IPS-15b (cell line): ENCODE data around the gene DAP3.
"Not testable (repeated sequence)": the region's sequence is repeated elsewhere in the genome, so short reads cannot be mapped to it uniquely, and the experiment has no call there.

Experiments
- H3K27me3 ChIP-seq: one replicate; pipeline ENCODE4 v1.6.1; 2013; ENCODE audit warnings: low read length; ENCODE audit not compliant: control insufficient read depth, insufficient read depth
- H3K36me3 ChIP-seq: one replicate; pipeline ENCODE4 v1.6.1; 2013; ENCODE audit warnings: low read length; ENCODE audit not compliant: control insufficient read depth, insufficient read depth
- H3K4me1 ChIP-seq: one replicate; pipeline ENCODE4 v1.6.1; 2013; ENCODE audit warnings: mild to moderate bottlenecking, low read length; ENCODE audit not compliant: control insufficient read depth, insufficient read depth
- H3K4me3 ChIP-seq: one replicate; pipeline ENCODE4 v1.5.1; 2013; ENCODE audit warnings: low read depth, low read length
- H3K9ac ChIP-seq: one replicate; pipeline ENCODE4 v1.6.1; 2013; ENCODE audit warnings: low read depth, mild to moderate bottlenecking, low read length
- H3K9me3 ChIP-seq: one replicate; pipeline ENCODE4 v1.6.1; 2013; ENCODE audit warnings: mild to moderate bottlenecking, low read length; ENCODE audit not compliant: control insufficient read depth, insufficient read depth

The DAP3 gene

GRCh38 chr1:155704414-155704813, 15.5 kb downstream of the DAP3 start:
- H3K36me3 ChIP-seq, H3K9ac ChIP-seq, H3K4me1 ChIP-seq, H3K27me3 ChIP-seq, H3K9me3 ChIP-seq, H3K4me3 ChIP-seq: not testable (repeated sequence)

DNA sequence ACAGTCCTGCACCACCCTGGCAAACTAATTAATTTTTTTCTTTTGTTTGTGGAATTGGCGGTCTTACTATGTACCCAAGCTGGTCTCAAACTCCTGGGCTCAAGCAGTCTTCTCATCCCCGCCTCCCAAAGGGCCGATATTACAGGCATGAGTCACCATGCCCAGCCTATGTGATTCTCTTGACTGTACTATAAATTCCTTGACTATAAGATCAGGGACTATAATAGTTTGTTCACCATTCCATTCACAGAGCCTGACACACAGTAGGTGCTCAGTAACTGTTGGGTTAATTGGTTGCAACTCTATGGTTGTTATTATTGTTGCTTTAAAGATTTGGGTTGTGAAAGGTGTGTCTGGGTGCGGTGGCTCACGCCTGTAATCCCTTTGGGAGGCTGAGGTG, 17.2 kb downstream of the DAP3 start:
- H3K9me3 ChIP-seq = no peaks in the 10 kb centered on the region
- H3K27me3 ChIP-seq = no peaks in the 10 kb centered on the region
- no peak overlapping the region for H3K4me3 ChIP-seq
- no peak overlapping the region for H3K9ac ChIP-seq
- H3K36me3 ChIP-seq = no peaks in the 10 kb centered on the region
- no peaks in the 10 kb centered on the region for H3K4me1 ChIP-seq

DNA sequence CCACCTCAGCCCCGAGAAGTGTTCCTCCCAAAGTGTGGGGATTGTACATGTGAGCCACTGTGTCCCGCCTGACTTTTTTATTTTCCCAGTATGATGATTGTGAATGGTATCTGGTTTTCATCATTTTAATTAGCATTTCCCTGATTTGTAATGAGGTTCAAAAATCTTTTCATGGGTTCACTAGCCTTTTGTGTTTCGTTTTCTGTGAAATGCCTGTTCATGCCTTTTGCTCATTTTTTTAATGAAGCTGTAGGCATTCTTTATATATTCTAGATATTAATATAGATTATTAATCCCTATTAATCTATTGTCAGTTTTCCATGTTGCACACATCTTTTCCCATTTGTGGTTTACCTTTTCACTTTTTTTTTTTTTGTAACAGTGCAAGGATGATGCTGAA, 20.5 kb downstream of the DAP3 start:
- Histone ChIP-seq H3K4me1 (no peaks in the 10 kb centered on the region), H3K9me3 (no peaks in the 10 kb centered on the region), H3K36me3 (peaks cover 6% of the 10 kb centered on the region), H3K4me3 (no peak overlapping the region), H3K9ac (no peak overlapping the region), H3K27me3 (no peaks in the 10 kb centered on the region)

DNA sequence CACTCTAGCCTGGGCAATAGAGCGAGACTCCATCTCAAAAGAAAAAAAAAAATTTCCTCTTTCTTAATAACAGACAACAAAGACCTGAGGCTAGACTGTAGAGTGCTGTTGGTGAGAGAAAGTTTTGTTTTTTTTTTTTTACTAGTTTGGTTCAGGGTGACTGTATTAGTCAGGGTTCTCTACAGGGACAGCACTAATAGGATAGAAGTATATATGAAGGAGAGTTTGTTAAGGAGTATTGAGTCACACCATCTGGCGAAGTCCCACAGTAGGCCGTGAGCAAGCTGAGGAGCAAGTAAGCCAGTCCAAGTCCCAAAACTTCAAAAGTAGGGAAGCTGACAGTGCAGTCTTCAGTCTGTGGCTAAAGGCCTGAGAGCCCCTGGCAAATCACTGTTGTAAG, 22.6 kb downstream of the DAP3 start:
- H3K9ac ChIP-seq, H3K4me3 ChIP-seq, H3K4me1 ChIP-seq, H3K9me3 ChIP-seq, H3K27me3 ChIP-seq, H3K36me3 ChIP-seq: not testable (repeated sequence)

DNA sequence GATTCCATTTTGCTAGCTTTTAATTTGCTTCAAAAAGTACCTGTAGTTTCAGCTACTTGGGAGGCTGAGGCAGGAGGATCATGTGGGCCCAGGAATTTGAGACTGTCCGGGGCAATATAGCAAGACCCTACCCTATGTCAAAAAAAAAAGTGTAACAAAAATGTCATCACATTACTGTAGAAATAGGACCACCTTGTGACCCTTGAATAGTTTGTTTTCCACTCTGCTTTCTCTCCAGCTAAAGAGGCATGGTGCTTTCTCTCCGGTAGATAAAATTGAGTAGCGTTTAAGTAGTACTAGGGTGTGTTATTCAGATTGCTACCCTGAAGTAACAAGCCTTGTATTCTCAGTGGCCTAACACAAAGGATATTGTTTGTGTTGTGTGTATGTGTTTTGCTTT, 23.7 kb downstream of the DAP3 start:
- not testable (repeated sequence) for H3K4me3 ChIP-seq, H3K27me3 ChIP-seq, H3K4me1 ChIP-seq, H3K9ac ChIP-seq, H3K36me3 ChIP-seq, H3K9me3 ChIP-seq

- H3K9me3 ChIP-seq = no peaks in the 10 kb centered on the region
- H3K4me1 ChIP-seq = no peaks in the 10 kb centered on the region
- H3K4me3 ChIP-seq = no peak overlapping the region
- peaks cover 6% of the 10 kb centered on the region for H3K36me3 ChIP-seq
- H3K9ac ChIP-seq = no peak overlapping the region
- H3K27me3 ChIP-seq = no peaks in the 10 kb centered on the region
Measured at GRCh38 chr1:155713075-155713474, 24.2 kb downstream of the DAP3 start.

- H3K4me3 ChIP-seq, H3K4me1 ChIP-seq, H3K36me3 ChIP-seq, H3K27me3 ChIP-seq, H3K9me3 ChIP-seq, H3K9ac ChIP-seq: not testable (repeated sequence)
Measured at GRCh38 chr1:155715056-155715455, 26.2 kb downstream of the DAP3 start.

DNA sequence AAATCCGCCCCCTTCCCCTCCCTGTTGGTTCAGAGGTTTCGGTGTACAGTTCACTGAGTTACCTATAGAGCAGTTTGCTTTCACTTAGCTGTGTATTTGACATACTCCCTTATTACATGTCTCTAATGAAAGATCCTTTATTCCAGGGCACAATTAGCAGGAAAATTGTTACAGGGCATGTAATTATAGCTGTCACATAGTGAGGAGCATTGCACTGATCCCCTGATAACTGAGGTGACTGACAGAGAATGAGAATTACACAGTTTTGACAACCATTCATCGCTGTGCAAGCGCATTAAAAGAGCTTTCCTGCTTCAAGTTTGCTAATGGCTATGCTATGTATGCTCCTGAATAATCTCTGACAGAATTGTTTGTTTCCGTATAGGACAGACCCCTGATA, 26.9 kb downstream of the DAP3 start:
- Histone ChIP-seq H3K4me1 (no peaks in the 10 kb centered on the region), H3K27me3 (no peaks in the 10 kb centered on the region), H3K9me3 (no peaks in the 10 kb centered on the region), H3K9ac (no peak overlapping the region), H3K4me3 (no peak overlapping the region), H3K36me3 (peaks cover 10% of the 10 kb centered on the region)

DNA sequence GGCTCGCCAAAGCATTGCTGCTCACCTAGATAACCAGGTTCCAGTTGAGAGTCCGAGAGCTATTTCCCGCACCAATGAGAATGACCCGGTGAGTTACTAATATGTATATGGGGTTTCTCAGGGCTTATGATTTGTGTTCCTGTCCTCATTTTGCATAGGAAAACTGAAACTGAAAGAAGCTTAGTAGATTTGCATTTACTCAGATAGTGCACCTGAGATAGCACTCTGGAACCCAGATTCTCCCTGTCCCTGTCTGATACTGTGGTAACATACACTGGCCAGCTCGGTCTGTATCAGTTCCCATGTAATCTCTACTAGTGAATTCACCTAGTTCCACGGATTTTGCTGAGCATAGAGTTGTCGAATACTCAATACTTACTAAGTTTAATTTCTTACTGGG, 28.1 kb downstream of the DAP3 start:
- no peak overlapping the region for H3K9ac ChIP-seq
- H3K27me3 ChIP-seq = no peaks in the 10 kb centered on the region
- H3K36me3 ChIP-seq = peaks cover 10% of the 10 kb centered on the region

DNA sequence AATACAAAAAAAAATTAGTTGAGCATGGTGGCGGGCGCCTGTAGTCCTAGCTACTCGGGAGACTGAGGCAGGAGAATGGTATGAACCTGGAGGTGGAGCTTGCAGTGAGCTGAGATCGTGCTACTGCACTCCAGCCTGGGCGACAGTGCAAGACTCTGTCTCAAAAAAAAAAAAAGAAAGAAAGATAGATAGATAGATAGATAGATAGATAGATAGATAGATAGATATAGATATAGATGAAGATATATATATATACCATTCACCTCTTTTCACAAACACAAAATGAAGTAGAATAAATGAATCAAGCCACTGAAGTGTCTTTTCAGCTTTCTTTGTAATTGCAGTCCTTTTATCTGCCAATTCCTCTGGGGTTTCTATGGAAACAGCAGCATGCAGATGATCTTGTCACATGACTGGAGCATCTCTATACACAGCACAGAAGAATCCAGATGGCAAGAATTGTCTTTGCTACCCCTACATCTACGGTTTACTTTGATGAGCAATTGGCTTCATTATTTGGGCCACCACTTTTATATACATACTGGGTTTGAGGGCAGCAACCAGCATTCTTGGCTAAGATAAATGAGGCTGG, 29.7 kb downstream of the DAP3 start:
- H3K4me1 ChIP-seq, H3K9me3 ChIP-seq, H3K4me3 ChIP-seq, H3K36me3 ChIP-seq, H3K9ac ChIP-seq, H3K27me3 ChIP-seq: not testable (repeated sequence)

More for the DNA sequence above, 28.1 kb downstream of the DAP3 start:
- Histone ChIP-seq H3K4me3 (no peak overlapping the region), H3K9me3 (no peaks in the 10 kb centered on the region), H3K4me1 (no peaks in the 10 kb centered on the region)

DNA sequence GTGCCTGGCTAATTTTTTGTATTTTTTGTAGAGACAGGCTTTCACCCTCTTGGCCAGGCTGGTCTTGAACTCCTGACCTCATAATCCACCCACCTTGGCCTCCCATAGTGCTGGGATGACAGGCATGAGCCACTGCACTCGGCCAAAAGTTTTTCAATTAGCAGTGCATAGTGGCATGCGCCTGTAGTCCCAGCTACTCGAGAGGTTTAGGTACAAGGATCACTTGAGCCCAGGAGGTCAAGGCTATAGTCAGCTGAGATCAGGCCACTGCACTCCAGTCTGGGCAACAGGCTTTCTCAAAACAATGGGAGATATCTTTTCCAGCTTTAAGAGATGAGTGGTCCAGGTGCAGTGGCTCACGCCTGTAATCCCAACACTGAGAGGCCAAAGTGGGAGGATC, 30.8 kb downstream of the DAP3 start:
- Histone ChIP-seq H3K4me3 (no peak overlapping the region), H3K9ac (no peak overlapping the region), H3K9me3 (no peaks in the 10 kb centered on the region), H3K4me1 (no peaks in the 10 kb centered on the region), H3K27me3 (no peaks in the 10 kb centered on the region), H3K36me3 (peaks cover 3% of the 10 kb centered on the region)

- Histone ChIP-seq H3K4me1 (no peaks in the 10 kb centered on the region), H3K36me3 (peaks cover 8% of the 10 kb centered on the region), H3K4me3 (no peak overlapping the region), H3K27me3 (no peaks in the 10 kb centered on the region), H3K9ac (no peak overlapping the region), H3K9me3 (no peaks in the 10 kb centered on the region)
Measured at GRCh38 chr1:155725142-155725541, 36.3 kb downstream of the DAP3 start.
